DND-41 (cell line): ENCODE measurements around the gene BACH1.

Experiments used
- CTCF ChIP-seq: IDR thresholded peaks from 2 replicates; pipeline ENCODE4 v1.5.1; 2012; ENCODE audit warnings: borderline replicate concordance, low read length, moderate library complexity, mild to moderate bottlenecking; ENCODE audit not compliant: poor library complexity, severe bottlenecking; ENCODE audit errors: extremely low read depth
- EZH2 ChIP-seq: IDR thresholded peaks from 3 replicates; pipeline ENCODE4 v1.6.1; 2012; ENCODE audit warnings: borderline replicate concordance, low read depth, mild to moderate bottlenecking, moderate library complexity, low read length, inconsistent platforms; ENCODE audit not compliant: severe bottlenecking

DNA sequence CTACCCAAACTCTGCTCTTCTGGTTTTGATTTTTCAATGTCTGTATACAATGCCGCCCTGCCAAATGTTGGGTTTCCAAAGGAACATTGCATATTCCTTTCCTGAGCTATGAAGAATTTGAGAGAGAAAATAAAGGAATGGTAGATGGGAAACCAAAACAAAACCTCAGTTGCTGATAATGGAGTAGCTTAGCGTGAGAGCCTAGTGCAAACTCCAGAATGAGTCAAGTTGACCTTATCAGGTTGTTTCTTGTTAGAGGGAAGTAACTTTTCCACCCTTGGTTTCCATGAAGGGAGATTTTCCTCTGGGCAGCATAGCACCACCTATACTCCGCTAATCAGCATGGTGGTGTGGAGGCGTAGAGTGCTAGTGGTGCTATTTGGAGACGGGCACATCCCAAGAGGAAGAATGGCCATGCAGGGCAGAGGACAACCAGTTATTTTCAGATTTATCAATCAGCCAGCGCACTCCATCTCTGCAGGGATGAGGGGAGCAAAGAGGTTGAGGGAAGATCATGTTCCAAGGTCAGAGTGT lies 51.6 kb downstream of the BACH1 start:
- TF ChIP-seq CTCF, result no peak
- TF ChIP-seq EZH2, result no peak
